Common myeloid progenitor, CD34-positive (primary cell): ENCODE results near the gene HEATR5A.

Source experiments
- CTCF ChIA-PET: fragments of 350-600 bp; sonication (Branson Sonifier 250); formaldehyde crosslinking; loops from one replicate; lab custom pipeline; 2021; ENCODE audit warnings: antibody characterized with exemption; lab: Charles Lee
- POLR2A ChIA-PET: fragments of 350-600 bp; sonication (Branson Sonifier 250); formaldehyde crosslinking; loops from one replicate; lab custom pipeline; 2021; ENCODE audit warnings: antibody characterized with exemption; lab: Charles Lee
- DNase-seq, 3 donors: peaks; one replicate each; pipeline versions ENCODE4 v3.0.0 to v3.0.0-alpha.2; 2013
- H3K27ac ChIP-seq, 2 experiments: 1 replicate in 1 of 2; 2 replicates in 1 of 2; pipeline ENCODE4 v1.7.0; 2013; ENCODE audit warnings: inconsistent platforms in 2 of 2, low read length in 2 of 2, mild to moderate bottlenecking in 2 of 2, low read depth in 1 of 2, moderate library complexity in 1 of 2; ENCODE audit not compliant: severe bottlenecking in 2 of 2, insufficient read depth in 1 of 2, poor library complexity in 1 of 2
- H3K27me3 ChIP-seq, 5 experiments: replicated peaks in 2 of 5; 1 replicate in 3 of 5; 2 replicates in 2 of 5; pipeline versions ENCODE4 v1.6.1 to v1.7.0; 2013; ENCODE audit warnings: low read length in 4 of 5, mild to moderate bottlenecking in 2 of 5, moderate library complexity in 2 of 5, inconsistent platforms in 1 of 5; ENCODE audit not compliant: insufficient read depth in 5 of 5, control insufficient read depth in 4 of 5
- H3K36me3 ChIP-seq, 4 experiments: 1 replicate in 2 of 4; 2 replicates in 2 of 4; pipeline versions ENCODE4 v1.6.1 to v1.7.0; 2013; ENCODE audit warnings: low read length in 3 of 4, control low read depth in 1 of 4, mild to moderate bottlenecking in 1 of 4; ENCODE audit not compliant: control insufficient read depth in 4 of 4, insufficient read depth in 4 of 4
- H3K4me1 ChIP-seq, 4 experiments: 1 replicate in 3 of 4; 2 replicates in 1 of 4; pipeline versions ENCODE4 v1.6.1 to v1.7.1; 2013; ENCODE audit warnings: low read length in 3 of 4, mild to moderate bottlenecking in 3 of 4, control low read depth in 1 of 4, inconsistent platforms in 1 of 4, moderate library complexity in 1 of 4; ENCODE audit not compliant: control insufficient read depth in 4 of 4, insufficient read depth in 4 of 4; ENCODE audit errors: control extremely low read depth in 1 of 4
- H3K4me3 ChIP-seq, 7 experiments: 1 replicate in 4 of 7; 2 replicates in 3 of 7; pipeline versions ENCODE4 v1.5.1 to v1.7.0; 2013; ENCODE audit warnings: mild to moderate bottlenecking in 7 of 7, low read length in 6 of 7, moderate library complexity in 6 of 7, inconsistent platforms in 2 of 7, low read depth in 2 of 7, control low read depth in 1 of 7; ENCODE audit not compliant: insufficient read depth in 4 of 7, control insufficient read depth in 1 of 7; ENCODE audit errors: extremely low read depth in 1 of 7
- H3K9me3 ChIP-seq, 5 experiments: 1 replicate in 4 of 5; 2 replicates in 1 of 5; pipeline versions ENCODE4 v1.6.1 to v1.7.1; 2013; ENCODE audit warnings: low read length in 4 of 5, mild to moderate bottlenecking in 2 of 5, inconsistent platforms in 1 of 5, low read depth in 1 of 5, moderate library complexity in 1 of 5; ENCODE audit not compliant: control insufficient read depth in 4 of 5, insufficient read depth in 2 of 5; ENCODE audit errors: control extremely low read depth in 1 of 5
- WGBS: methylation state at CpG from one replicate; pipeline ENCODE4 v1.1.5; 2013; ENCODE audit not compliant: insufficient coverage; 5-methylcytosine and 5-hydroxymethylcytosine counted together

Gene HEATR5A

GRCh38 chr14:31303654-31304053, 116.7 kb downstream of the HEATR5A start:
- ChIA-PET CTCF (no interaction called here), POLR2A (no interaction called here)
- H3K4me1 ChIP-seq: no peaks in the 10 kb centered on the region
- no peak overlapping the region for H3K4me3 ChIP-seq
- no peak overlapping the region for H3K27ac ChIP-seq
- H3K36me3 ChIP-seq: peaks cover 3 to 38% (median 13%) of the 10 kb centered on the region in 4 experiments
- no peaks in the 10 kb centered on the region for H3K9me3 ChIP-seq
- H3K27me3 ChIP-seq: no peaks in the 10 kb centered on the region
- no peak for DNase-seq
- 100% methylated on average over 3 of the region's 5 CpGs for WGBS

GRCh38 chr14:31300883-31301282, 119.5 kb downstream of the HEATR5A start:
- POLR2A ChIA-PET: no interaction called here
- Histone ChIP-seq H3K36me3 (peaks cover 3 to 24% (median 10%) of the 10 kb centered on the region in 4 experiments), H3K9me3 (no peaks in the 10 kb centered on the region), H3K4me3 (no peak overlapping the region), H3K4me1 (no peaks in the 10 kb centered on the region), H3K27ac (no peak overlapping the region), H3K27me3 (no peaks in the 10 kb centered on the region)
- WGBS: no CpG with 5 or more reads among the region's 3 CpGs
- CTCF ChIA-PET: interaction anchor here (0.9 to 1.8 kb wide), 2 partner anchors 8 to 92 kb away, joined by 3 to 4 read pairs; no protein-coding TSS in a partner anchor
- DNase-seq: no peak

DNA sequence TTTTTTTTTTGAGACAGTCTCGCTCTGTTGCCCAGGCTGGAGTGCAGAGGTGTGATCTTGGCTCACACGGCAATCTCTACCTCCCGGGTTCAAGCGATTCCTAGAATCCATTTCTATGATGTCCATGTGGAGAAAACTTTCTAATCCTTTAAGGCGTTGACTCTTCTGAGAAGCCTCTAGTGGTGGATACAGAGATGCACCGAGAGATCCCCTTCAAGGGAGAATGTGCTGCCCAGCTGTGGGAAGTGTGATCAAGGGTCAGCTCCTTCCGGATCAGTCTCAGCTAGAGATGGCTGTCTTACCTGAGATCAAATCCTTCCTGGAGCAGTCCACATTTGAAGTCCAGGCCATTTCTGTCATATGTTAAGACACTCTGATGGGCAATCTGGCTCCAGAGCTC, 120.1 kb downstream of the HEATR5A start:
- Histone ChIP-seq H3K27me3 (no peaks in the 10 kb centered on the region), H3K9me3 (no peaks in the 10 kb centered on the region), H3K4me1 (no peaks in the 10 kb centered on the region), H3K27ac (no peak overlapping the region), H3K4me3 (no peak overlapping the region), H3K36me3 (peaks cover 3 to 24% (median 11%) of the 10 kb centered on the region in 4 experiments)
- CTCF ChIA-PET: interaction anchor here (0.9 kb wide), 1 partner anchor 92 kb away, joined by 3 read pairs; no protein-coding TSS in a partner anchor
- no peak for DNase-seq
- POLR2A ChIA-PET: no interaction called here
- WGBS: 96% methylated on average over 7 of the region's 7 CpGs

- POLR2A ChIA-PET: no interaction called here
- CTCF ChIA-PET: interaction anchor here (0.8 to 1.5 kb wide), 3 partner anchors 11 to 66 kb away, joined by 3 to 5 read pairs (median 3); no protein-coding TSS in a partner anchor
- DNase-seq: no peak
- no peaks in the 10 kb centered on the region for H3K27me3 ChIP-seq
- H3K27ac ChIP-seq: no peak overlapping the region
- H3K4me1 ChIP-seq: no peaks in the 10 kb centered on the region
- no peak overlapping the region for H3K4me3 ChIP-seq
- H3K9me3 ChIP-seq: no peaks in the 10 kb centered on the region
- peaks cover 0 to 16% (median 9%) of the 10 kb centered on the region in 4 experiments for H3K36me3 ChIP-seq
These were observed 122.5 kb downstream of the HEATR5A start for GRCh38 chr14:31297701-31298344.

GRCh38 chr14:31297112-31297511, 123.2 kb downstream of the HEATR5A start:
- CTCF ChIA-PET: no interaction called here
- POLR2A ChIA-PET: no interaction called here
- WGBS: 100% methylated on average over 1 of the region's 6 CpGs

GRCh38 chr14:31294746-31295405, 125.5 kb downstream of the HEATR5A start:
- POLR2A ChIA-PET: no interaction called here
- Histone ChIP-seq H3K4me3 (no peak overlapping the region), H3K9me3 (no peaks in the 10 kb centered on the region), H3K36me3 (peaks cover 0 to 3% (median 2%) of the 10 kb centered on the region in 4 experiments), H3K4me1 (peaks cover 0 to 12% (median 3%) of the 10 kb centered on the region in 4 experiments), H3K27me3 (no peaks in the 10 kb centered on the region), H3K27ac (no peak overlapping the region)
- no CpG with 5 or more reads among the region's 7 CpGs for WGBS
- CTCF ChIA-PET: interaction anchor here (0.6 kb wide), 1 partner anchor 347 kb away, joined by 3 read pairs; no protein-coding TSS in a partner anchor
- no peak for DNase-seq

More at GRCh38 chr14:31297112-31297511, 123.2 kb downstream of the HEATR5A start:
- Histone ChIP-seq H3K4me1 (no peaks in the 10 kb centered on the region), H3K4me3 (no peak overlapping the region), H3K9me3 (no peaks in the 10 kb centered on the region), H3K36me3 (peaks cover 0 to 14% (median 8%) of the 10 kb centered on the region in 4 experiments), H3K27me3 (no peaks in the 10 kb centered on the region), H3K27ac (no peak overlapping the region)
- no peak for DNase-seq
